GM18951 (cell line): ENCODE measurements around the gene TMPRSS7.

ENCODE experiments used
- POLR2A ChIP-seq: IDR thresholded peaks from 4 replicates; pipeline ENCODE4 v1.6.1; 2011; ENCODE audit warnings: mild to moderate bottlenecking; ENCODE audit not compliant: insufficient read length, insufficient read depth; ENCODE audit errors: extremely low read depth
- in situ Hi-C: fragments of 300-500 bp; cut with MboI; formaldehyde crosslinking; loops from one replicate; pipeline ENCODE4 v1.12.0; 2022; ENCODE audit warnings: low sequenced_read_pairs, mixed read lengths, inconsistent platforms; ENCODE audit not compliant: unreplicated experiment

TMPRSS7 gene

GRCh38 chr3:112115161-112115739 is 80.7 kb downstream of the TMPRSS7 start:
- in situ Hi-C loops = loop anchor here (10.0 kb wide), 1 partner anchor 210 kb away; no protein-coding TSS in a partner anchor
- no peak for TF ChIP-seq POLR2A

- in situ Hi-C loops = loop anchor here (10.0 kb wide), 1 partner anchor 209 kb away; no protein-coding TSS in a partner anchor
- TF ChIP-seq POLR2A = no peak
Observed at GRCh38 chr3:112115806-112116383, 81.4 kb downstream of the TMPRSS7 start.

- no peak for TF ChIP-seq POLR2A
- in situ Hi-C loops = loop anchor here (10.0 kb wide), 1 partner anchor 208 kb away; no protein-coding TSS in a partner anchor
Observed at GRCh38 chr3:112116748-112117186, 82.2 kb downstream of the TMPRSS7 start.

- in situ Hi-C loops = loop anchor here (10.0 kb wide), 1 partner anchor 207 kb away; no protein-coding TSS in a partner anchor
- TF ChIP-seq POLR2A = no peak
Observed at GRCh38 chr3:112117415-112117814, 82.9 kb downstream of the TMPRSS7 start.

- in situ Hi-C loops = loop anchor here (10.0 kb wide), 1 partner anchor 207 kb away; no protein-coding TSS in a partner anchor
- TF ChIP-seq POLR2A = no peak
Observed at GRCh38 chr3:112117841-112118571, 83.5 kb downstream of the TMPRSS7 start.

GRCh38 chr3:112119962-112120836 is 85.7 kb downstream of the TMPRSS7 start:
- no peak for TF ChIP-seq POLR2A
- in situ Hi-C loops = loop anchor here (10.0 kb wide), 1 partner anchor 205 kb away; no protein-coding TSS in a partner anchor

GRCh38 chr3:112121577-112122547 is 87.3 kb downstream of the TMPRSS7 start:
- TF ChIP-seq POLR2A = no peak
- in situ Hi-C loops = no loop called here

- in situ Hi-C loops = no loop called here
- TF ChIP-seq POLR2A = no peak
Observed at GRCh38 chr3:112122870-112123269, 88.3 kb downstream of the TMPRSS7 start.

- in situ Hi-C loops = no loop called here
- no peak for TF ChIP-seq POLR2A
Observed at GRCh38 chr3:112123548-112123947, 89.0 kb downstream of the TMPRSS7 start.

- in situ Hi-C loops = no loop called here
- TF ChIP-seq POLR2A = no peak
Observed at GRCh38 chr3:112124907-112125607, 90.5 kb downstream of the TMPRSS7 start.

GRCh38 chr3:112126511-112126911 is 92.0 kb downstream of the TMPRSS7 start:
- in situ Hi-C loops = no loop called here
- no peak for TF ChIP-seq POLR2A
